Esophagus muscularis mucosa (tissue), 4 donors: ENCODE data around the gene EVI2B. TPM values are rescaled to one million over a fixed set of nuclear protein-coding genes. Genes with fewer than 3 reads are reported as not detected.
"Not testable (repeated sequence)": the region's sequence is repeated elsewhere in the genome, so short reads cannot be mapped to it uniquely, and the experiment has no call there.

Source experiments
- DNase-seq: peaks from one replicate; pipeline ENCODE4 v3.0.0-alpha.2; 2017; ENCODE audit errors: extremely low spot score
- H3K27ac ChIP-seq, 4 donors: fragments of 200-600 bp; sonication (generic); replicated peaks in 1 of 4; 1 replicate in 3 of 4; 2 replicates in 1 of 4; pipeline ENCODE4 v1.5.1; 2016 to 2019; ENCODE audit warnings: mild to moderate bottlenecking in 1 of 4
- H3K27me3 ChIP-seq, 4 donors: fragments of 200-600 bp; sonication (generic); one replicate each; pipeline versions ENCODE4 v1.5.1 to v1.6.0; 2016 to 2019
- H3K36me3 ChIP-seq, 4 donors: fragments of 200-600 bp; sonication (generic); one replicate each; pipeline ENCODE4 v1.5.1; 2016 to 2019
- H3K4me1 ChIP-seq, 4 donors: fragments of 200-600 bp; sonication (generic); one replicate each; pipeline ENCODE4 v1.5.1; 2016 to 2019
- H3K4me3 ChIP-seq, 4 donors: fragments of 200-600 bp; sonication (generic); 1 replicate in 2 of 4; 2 replicates in 2 of 4; pipeline ENCODE4 v1.5.1; 2016 to 2019; ENCODE audit warnings: mild to moderate bottlenecking in 4 of 4, moderate library complexity in 1 of 4
- H3K9me3 ChIP-seq, 4 donors: fragments of 200-600 bp; sonication (generic); 1 replicate in 3 of 4; 2 replicates in 1 of 4; pipeline ENCODE4 v1.5.1; 2016 to 2019
- EP300 ChIP-seq: sonication (generic); formaldehyde crosslinking; IDR thresholded peaks from one replicate; pipeline ENCODE4 v1.6.1; 2017; ENCODE audit warnings: antibody characterized with exemption
- POLR2A ChIP-seq: fragments of 450-650 bp; IDR thresholded peaks from one replicate; pipeline ENCODE4 v1.6.1; 2017; ENCODE audit warnings: antibody characterized with exemption, moderate library complexity, mild to moderate bottlenecking, low read depth
- POLR2AphosphoS5 ChIP-seq, 2 donors: sonication (generic); formaldehyde crosslinking; IDR thresholded peaks; one replicate each; pipeline ENCODE4 v1.6.1; 2017; ENCODE audit warnings: antibody characterized with exemption in 2 of 2
- WGBS: methylation state at CpG from one replicate; pipeline ENCODE4 v1.1.5; 2018; 5-methylcytosine and 5-hydroxymethylcytosine counted together
- intact Hi-C: fragments of 100-400 bp; cut with DNase I; formaldehyde crosslinking; loops from one replicate; pipeline ENCODE4 v1.15.1; 2023
- total RNA-seq, 4 donors: library from RNA; depleted of rRNA; stranded (reverse); fragments of >200 nt; gene quantifications; one replicate each; pipeline versions ENCODE4 v1.1.0 to v1.2.1, GENCODE V29; 2016
- TF ChIP-seq, protein P1 (sequence below), 3 experiments: fragments of 200-600 bp in 2 of 3; fragments of 450-650 bp in 1 of 3; sonication (generic) in 2 of 3; IDR thresholded peaks; one replicate each; pipeline ENCODE4 v1.5.1; 2017 to 2019; ENCODE audit warnings: antibody characterized with exemption in 3 of 3, mild to moderate bottlenecking in 2 of 3, moderate library complexity in 1 of 3

The EVI2B gene
- total RNA-seq, 4 donors from 2014 or later = 4.3 to 14.2 (median 7.9) TPM

DNA sequence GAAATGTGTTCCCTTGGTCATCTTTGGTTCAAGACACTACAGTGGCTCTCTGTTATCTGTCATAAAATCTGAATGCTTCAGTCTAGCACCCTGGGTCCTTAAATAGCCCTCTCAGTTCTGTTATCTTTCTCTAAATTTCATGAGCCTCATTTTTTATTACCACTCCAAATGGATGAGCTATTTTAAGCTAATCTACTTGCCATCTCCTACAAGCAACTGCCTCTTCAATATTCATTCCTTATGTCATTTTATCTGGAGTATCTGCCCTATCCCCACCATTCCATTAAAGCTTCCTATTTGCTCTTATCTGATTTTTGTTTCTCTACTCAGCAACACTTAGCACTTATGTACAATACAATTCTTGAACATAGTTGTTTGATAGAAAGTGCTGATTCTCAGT, 35.6 kb upstream of the EVI2B start:
- Histone ChIP-seq H3K4me1 (no peaks in the 10 kb centered on the region), H3K9me3 (no peaks in the 10 kb centered on the region), H3K27ac (no peak overlapping the region), H3K4me3 (no peak overlapping the region), H3K36me3 (peaks cover 26 to 63% (median 46%) of the 10 kb centered on the region in 4 donors), H3K27me3 (no peaks in the 10 kb centered on the region)
- TF ChIP-seq, protein P1, sequence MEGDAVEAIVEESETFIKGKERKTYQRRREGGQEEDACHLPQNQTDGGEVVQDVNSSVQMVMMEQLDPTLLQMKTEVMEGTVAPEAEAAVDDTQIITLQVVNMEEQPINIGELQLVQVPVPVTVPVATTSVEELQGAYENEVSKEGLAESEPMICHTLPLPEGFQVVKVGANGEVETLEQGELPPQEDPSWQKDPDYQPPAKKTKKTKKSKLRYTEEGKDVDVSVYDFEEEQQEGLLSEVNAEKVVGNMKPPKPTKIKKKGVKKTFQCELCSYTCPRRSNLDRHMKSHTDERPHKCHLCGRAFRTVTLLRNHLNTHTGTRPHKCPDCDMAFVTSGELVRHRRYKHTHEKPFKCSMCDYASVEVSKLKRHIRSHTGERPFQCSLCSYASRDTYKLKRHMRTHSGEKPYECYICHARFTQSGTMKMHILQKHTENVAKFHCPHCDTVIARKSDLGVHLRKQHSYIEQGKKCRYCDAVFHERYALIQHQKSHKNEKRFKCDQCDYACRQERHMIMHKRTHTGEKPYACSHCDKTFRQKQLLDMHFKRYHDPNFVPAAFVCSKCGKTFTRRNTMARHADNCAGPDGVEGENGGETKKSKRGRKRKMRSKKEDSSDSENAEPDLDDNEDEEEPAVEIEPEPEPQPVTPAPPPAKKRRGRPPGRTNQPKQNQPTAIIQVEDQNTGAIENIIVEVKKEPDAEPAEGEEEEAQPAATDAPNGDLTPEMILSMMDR (IDR thresholded peaks at IDR 0.05) = no peak
- TF ChIP-seq EP300 (no peak), POLR2A (no peak)
- no peak for DNase-seq
- intact Hi-C loops = no loop called here

- H3K27ac ChIP-seq, H3K27me3 ChIP-seq, intact Hi-C loops, DNase-seq, H3K4me1 ChIP-seq, H3K9me3 ChIP-seq, H3K4me3 ChIP-seq: not testable (repeated sequence)
- WGBS = 98% methylated on average over 9 of the region's 34 CpGs
- H3K36me3 ChIP-seq = peaks cover 12 to 62% (median 38%) of the 10 kb centered on the region in 4 donors
Observed at GRCh38 chr17:31345191-31345747, 31.4 kb upstream of the EVI2B start.

- no peak for TF ChIP-seq EP300
- TF ChIP-seq POLR2A = no peak
- TF ChIP-seq, protein P1 (IDR thresholded peaks at IDR 0.05) = no peak
- no peak for TF ChIP-seq POLR2AphosphoS5 (IDR thresholded peaks at IDR 0.05)
- Histone ChIP-seq H3K36me3 (peaks cover 28 to 80% (median 51%) of the 10 kb centered on the region in 4 donors), H3K4me1 (no peaks in the 10 kb centered on the region), H3K9me3 (no peaks in the 10 kb centered on the region), H3K27me3 (no peaks in the 10 kb centered on the region), H3K4me3 (no peak overlapping the region), H3K27ac (no peak overlapping the region)
- DNase-seq = no peak
- intact Hi-C loops = no loop called here
- WGBS = 79% methylated on average over 6 of the region's 6 CpGs
Observed at GRCh38 chr17:31339906-31340661, 26.2 kb upstream of the EVI2B start.

- peaks cover 0 to 39% (median 29%) of the 10 kb centered on the region in 4 donors for H3K36me3 ChIP-seq
- intact Hi-C loops = no loop called here
- DNase-seq = no peak
- H3K27ac ChIP-seq = no peak overlapping the region
- H3K27me3 ChIP-seq = no peaks in the 10 kb centered on the region
- TF ChIP-seq, protein P1 (IDR thresholded peaks at IDR 0.05) = no peak
- no peak for TF ChIP-seq POLR2AphosphoS5 (IDR thresholded peaks at IDR 0.05)
- TF ChIP-seq EP300 = no peak
- TF ChIP-seq POLR2A = no peak
- no peaks in the 10 kb centered on the region for H3K9me3 ChIP-seq
- no peak overlapping the region for H3K4me3 ChIP-seq
- no peaks in the 10 kb centered on the region for H3K4me1 ChIP-seq
Observed at GRCh38 chr17:31329221-31329620, 15.4 kb upstream of the EVI2B start.

- Histone ChIP-seq H3K36me3 (peaks cover 0 to 39% (median 28%) of the 10 kb centered on the region in 4 donors), H3K27me3 (no peaks in the 10 kb centered on the region), H3K27ac (no peak overlapping the region), H3K9me3 (no peaks in the 10 kb centered on the region), H3K4me1 (no peaks in the 10 kb centered on the region), H3K4me3 (no peak overlapping the region)
- DNase-seq = no peak
- intact Hi-C loops = no loop called here
- TF ChIP-seq POLR2AphosphoS5 (IDR thresholded peaks at IDR 0.05) = no peak
- no peak for TF ChIP-seq EP300
- TF ChIP-seq, protein P1 (IDR thresholded peaks at IDR 0.05) = no peak
- TF ChIP-seq POLR2A = no peak
Observed at GRCh38 chr17:31328160-31328535, 14.3 kb upstream of the EVI2B start.
